DND-41 (cell line): ENCODE results near the gene CYRIA.

Experiments used
- ATAC-seq: fragments of 200-7000 bp; cut with Tn5 transposase; 3 replicates; pipeline ENCODE4 v1.9.1; 2021; ENCODE audit warnings: low read depth; ENCODE audit not compliant: insufficient read depth
- DNase-seq: peaks from one replicate; pipeline ENCODE4 v3.0.0-alpha.2; 2020
- H2AFZ ChIP-seq: 2 replicates; pipeline ENCODE4 v1.6.0; 2012; ENCODE audit warnings: low read depth, low read length
- H3K27ac ChIP-seq: 2 replicates; pipeline ENCODE4 v1.5.1; 2012; ENCODE audit warnings: low read length, inconsistent platforms
- H3K27me3 ChIP-seq: fragments of 200-600 bp; sonication (generic); 2 replicates; pipeline ENCODE4 v1.6.0; 2012; ENCODE audit warnings: low read length, mild to moderate bottlenecking, inconsistent platforms; ENCODE audit not compliant: insufficient read depth, poor library complexity
- H3K36me3 ChIP-seq: 2 replicates; pipeline ENCODE4 v1.5.1; 2012; ENCODE audit warnings: low read length, inconsistent platforms; ENCODE audit not compliant: insufficient read depth
- H3K4me1 ChIP-seq: 2 replicates; pipeline ENCODE4 v1.5.1; 2012; ENCODE audit warnings: mild to moderate bottlenecking, low read length; ENCODE audit not compliant: insufficient read depth
- H3K4me2 ChIP-seq: 2 replicates; pipeline ENCODE4 v1.6.0; 2012; ENCODE audit warnings: mild to moderate bottlenecking, moderate library complexity, low read length, inconsistent platforms; ENCODE audit not compliant: insufficient read depth
- H3K4me3 ChIP-seq, 2 experiments: fragments of 200-600 bp in 1 of 2; shearing (Covaris generic) in 1 of 2; 2 replicates each; pipeline ENCODE4 v1.5.1; 2012 to 2016; ENCODE audit warnings: inconsistent platforms in 2 of 2, low read length in 2 of 2, mild to moderate bottlenecking in 2 of 2, low read depth in 1 of 2, moderate library complexity in 1 of 2
- H3K79me2 ChIP-seq: 2 replicates; pipeline ENCODE4 v1.6.0; 2012; ENCODE audit warnings: low read length, inconsistent platforms; ENCODE audit not compliant: insufficient read depth
- H3K9ac ChIP-seq: 2 replicates; pipeline ENCODE4 v1.6.0; 2012; ENCODE audit warnings: low read depth, mild to moderate bottlenecking, inconsistent platforms, low read length, moderate library complexity
- H3K9me3 ChIP-seq: 2 replicates; pipeline ENCODE4 v1.5.1; 2012; ENCODE audit warnings: low read length, moderate library complexity, mild to moderate bottlenecking, inconsistent platforms; ENCODE audit not compliant: insufficient read depth, severe bottlenecking
- H4K20me1 ChIP-seq: 2 replicates; pipeline ENCODE4 v1.6.0; 2012; ENCODE audit warnings: low read length; ENCODE audit not compliant: insufficient read depth
- CTCF ChIP-seq: IDR thresholded peaks from 2 replicates; pipeline ENCODE4 v1.5.1; 2012; ENCODE audit warnings: borderline replicate concordance, low read length, moderate library complexity, mild to moderate bottlenecking; ENCODE audit not compliant: poor library complexity, severe bottlenecking; ENCODE audit errors: extremely low read depth
- EZH2 ChIP-seq: IDR thresholded peaks from 3 replicates; pipeline ENCODE4 v1.6.1; 2012; ENCODE audit warnings: borderline replicate concordance, low read depth, mild to moderate bottlenecking, moderate library complexity, low read length, inconsistent platforms; ENCODE audit not compliant: severe bottlenecking

The CYRIA gene

GRCh38 chr2:16644221-16644925 is 21.3 kb downstream of the CYRIA start:
- no peaks in the 10 kb centered on the region for H4K20me1 ChIP-seq
- no peak overlapping the region for H2AFZ ChIP-seq
- H3K4me2 ChIP-seq, result no peak overlapping the region
- no peaks in the 10 kb centered on the region for H3K27me3 ChIP-seq
- no peak for DNase-seq
- H3K4me1 ChIP-seq, result peaks cover 3% of the 10 kb centered on the region
- no peak for ATAC-seq
- no peak overlapping the region for H3K4me3 ChIP-seq
- no peaks in the 10 kb centered on the region for H3K9me3 ChIP-seq
- H3K27ac ChIP-seq, result no peak overlapping the region
- no peaks in the 10 kb centered on the region for H3K79me2 ChIP-seq
- no peak overlapping the region for H3K9ac ChIP-seq
- H3K36me3 ChIP-seq, result no peaks in the 10 kb centered on the region
- no peak for TF ChIP-seq CTCF
- no peak for TF ChIP-seq EZH2

- no peak for ATAC-seq
- Histone ChIP-seq H3K4me3 (no peak overlapping the region), H3K36me3 (no peaks in the 10 kb centered on the region), H2AFZ (no peak overlapping the region), H3K4me1 (peaks cover 14% of the 10 kb centered on the region), H3K4me2 (no peak overlapping the region), H3K27ac (no peak overlapping the region), H3K79me2 (no peaks in the 10 kb centered on the region), H3K9ac (no peak overlapping the region), H3K9me3 (no peaks in the 10 kb centered on the region), H4K20me1 (no peaks in the 10 kb centered on the region), H3K27me3 (no peaks in the 10 kb centered on the region)
- DNase-seq, result no peak
- TF ChIP-seq CTCF (no peak), EZH2 (no peak)
These were observed 22.5 kb downstream of the CYRIA start for GRCh38 chr2:16643099-16643498.

DNA sequence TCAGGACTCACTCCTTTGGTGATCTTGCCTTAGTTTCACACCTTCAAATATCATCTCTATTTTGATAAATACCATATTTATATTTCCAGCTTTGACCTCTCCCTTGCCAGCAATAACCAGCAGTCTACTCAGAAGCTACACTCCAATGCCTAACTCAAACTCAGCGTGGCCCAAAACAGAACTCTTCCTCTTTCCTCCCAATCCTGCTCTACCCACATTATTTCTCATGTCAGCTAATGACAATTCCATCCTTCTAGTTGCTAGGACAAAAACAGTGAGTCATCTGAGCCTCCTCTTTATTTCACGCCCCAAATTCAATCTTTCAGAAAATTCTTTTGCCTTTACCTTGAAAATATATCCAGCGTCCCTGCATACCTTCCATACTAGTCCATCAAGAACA is 23.5 kb downstream of the CYRIA start:
- Histone ChIP-seq H3K79me2 (no peaks in the 10 kb centered on the region), H3K9ac (no peak overlapping the region), H3K9me3 (no peaks in the 10 kb centered on the region), H4K20me1 (no peaks in the 10 kb centered on the region), H3K4me2 (no peak overlapping the region), H3K4me3 (no peak overlapping the region), H3K36me3 (no peaks in the 10 kb centered on the region), H2AFZ (no peak overlapping the region), H3K27me3 (no peaks in the 10 kb centered on the region), H3K4me1 (peaks cover 25% of the 10 kb centered on the region), H3K27ac (no peak overlapping the region)
- no peak for TF ChIP-seq CTCF
- ATAC-seq, result no peak
- DNase-seq, result no peak

GRCh38 chr2:16641509-16641908 is 24.1 kb downstream of the CYRIA start:
- no peak overlapping the region for H3K27ac ChIP-seq
- H3K27me3 ChIP-seq, result no peaks in the 10 kb centered on the region
- no peak for ATAC-seq
- no peak overlapping the region for H2AFZ ChIP-seq
- no peaks in the 10 kb centered on the region for H3K9me3 ChIP-seq
- no peak overlapping the region for H3K4me3 ChIP-seq
- no peaks in the 10 kb centered on the region for H3K79me2 ChIP-seq
- no peak overlapping the region for H3K4me2 ChIP-seq
- peaks cover 26% of the 10 kb centered on the region for H3K4me1 ChIP-seq
- no peaks in the 10 kb centered on the region for H4K20me1 ChIP-seq
- H3K36me3 ChIP-seq, result no peaks in the 10 kb centered on the region
- no peak for DNase-seq
- H3K9ac ChIP-seq, result no peak overlapping the region
- TF ChIP-seq CTCF (no peak), EZH2 (no peak)
